GM12892 (cell line): ENCODE results near the gene TCF7L1. TPM values are rescaled to one million over a fixed set of nuclear protein-coding genes. Genes with fewer than 3 reads are reported as not detected.
A peak's percentile ranks its signal among the peaks of the same experiment; 100 is the strongest.

Experiments used
- DNase-seq: peaks from one replicate; pipeline ENCODE4 v3.0.0; 2011; ENCODE audit not compliant: insufficient read length
- FAIRE-seq: peaks from 2 replicates; lab custom pipeline; 2011; peaks lifted over from hg19 to GRCh38; lab: Jason Lieb, UNC
- POLR2A ChIP-seq: IDR thresholded peaks from 2 replicates; pipeline ENCODE4 v1.6.1; 2011; ENCODE audit warnings: low read depth, low read length, control low read depth
- POLR2AphosphoS5 ChIP-seq: IDR thresholded peaks from 2 replicates; pipeline ENCODE4 v1.6.1; 2011; ENCODE audit warnings: low read depth, low read length, control low read depth
- TAF1 ChIP-seq: IDR thresholded peaks from 2 replicates; pipeline ENCODE4 v1.6.1; 2011; ENCODE audit warnings: low read depth, mild to moderate bottlenecking, control low read depth, low read length, borderline replicate concordance
- polyA plus RNA-seq: library from polyadenylated mRNA; unstranded; fragments of >200 nt; gene quantifications from one replicate; pipeline ENCODE4 v1.2.1, GENCODE V29; 2012; ENCODE audit warnings: missing spikeins, inconsistent platforms; ENCODE audit not compliant: missing spikeins

The TCF7L1 gene
- 0.13 TPM for polyA plus RNA-seq

GRCh38 chr2:85132834-85133637 is at the start of gene TCF7L1:
TSS of gene TCF7L1 (plus strand) at chr2:85133392. CDS start at chr2:85133685, 293 bp downstream.
- FAIRE-seq: no peak
- no peak for TF ChIP-seq POLR2AphosphoS5
- no peak for TF ChIP-seq POLR2A
- no peak for TF ChIP-seq TAF1

GRCh38 chr2:85085563-85085962 is 47.6 kb upstream of the TCF7L1 start:
- DNase-seq (no peak), FAIRE-seq (no peak)
- TF ChIP-seq POLR2A (no peak), TAF1 (no peak), POLR2AphosphoS5 (no peak)

More at GRCh38 chr2:85132834-85133637, at the start of gene TCF7L1:
- peak; percentile 39 for DNase-seq

- FAIRE-seq (no peak), DNase-seq (no peak)
- TF ChIP-seq TAF1: no peak
Measured at GRCh38 chr2:85087541-85087940, 45.7 kb upstream of the TCF7L1 start.

- no peak for TF ChIP-seq TAF1
- TF ChIP-seq POLR2AphosphoS5: no peak
- TF ChIP-seq POLR2A: no peak
- FAIRE-seq (no peak), DNase-seq (no peak)
Measured at GRCh38 chr2:85088921-85089320, 44.3 kb upstream of the TCF7L1 start.

GRCh38 chr2:85089585-85089984 is 43.6 kb upstream of the TCF7L1 start:
- FAIRE-seq (no peak), DNase-seq (no peak)
- TF ChIP-seq POLR2AphosphoS5 (no peak), POLR2A (no peak), TAF1 (no peak)

- TF ChIP-seq POLR2AphosphoS5: no peak
- TF ChIP-seq TAF1: no peak
- no peak for TF ChIP-seq POLR2A
- FAIRE-seq (no peak), DNase-seq (no peak)
Measured at GRCh38 chr2:85091838-85092237, 41.4 kb upstream of the TCF7L1 start.

- TF ChIP-seq TAF1 (no peak), POLR2AphosphoS5 (no peak), POLR2A (no peak)
- DNase-seq: no peak
- FAIRE-seq: no peak
Measured at GRCh38 chr2:85095094-85095493, 38.1 kb upstream of the TCF7L1 start.

GRCh38 chr2:85096616-85097015 is 36.6 kb upstream of the TCF7L1 start:
- no peak for TF ChIP-seq POLR2A
- no peak for TF ChIP-seq POLR2AphosphoS5
- no peak for TF ChIP-seq TAF1
- FAIRE-seq (no peak), DNase-seq (no peak)

GRCh38 chr2:85104228-85104627 is 29.0 kb upstream of the TCF7L1 start:
- TF ChIP-seq POLR2A: no peak
- no peak for TF ChIP-seq TAF1
- TF ChIP-seq POLR2AphosphoS5: no peak
- FAIRE-seq (no peak), DNase-seq (no peak)

- no peak for TF ChIP-seq TAF1
- no peak for TF ChIP-seq POLR2AphosphoS5
- TF ChIP-seq POLR2A: no peak
- no peak for FAIRE-seq
Measured at GRCh38 chr2:85106489-85107180, 26.6 kb upstream of the TCF7L1 start.

GRCh38 chr2:85110991-85111560 is 22.1 kb upstream of the TCF7L1 start:
- TF ChIP-seq POLR2A (no peak), TAF1 (no peak), POLR2AphosphoS5 (no peak)
- FAIRE-seq: no peak
- DNase-seq: no peak

More at GRCh38 chr2:85106489-85107180, 26.6 kb upstream of the TCF7L1 start:
- DNase-seq: no peak
